ENCODE measurements around the gene XYLT2.

DNA sequence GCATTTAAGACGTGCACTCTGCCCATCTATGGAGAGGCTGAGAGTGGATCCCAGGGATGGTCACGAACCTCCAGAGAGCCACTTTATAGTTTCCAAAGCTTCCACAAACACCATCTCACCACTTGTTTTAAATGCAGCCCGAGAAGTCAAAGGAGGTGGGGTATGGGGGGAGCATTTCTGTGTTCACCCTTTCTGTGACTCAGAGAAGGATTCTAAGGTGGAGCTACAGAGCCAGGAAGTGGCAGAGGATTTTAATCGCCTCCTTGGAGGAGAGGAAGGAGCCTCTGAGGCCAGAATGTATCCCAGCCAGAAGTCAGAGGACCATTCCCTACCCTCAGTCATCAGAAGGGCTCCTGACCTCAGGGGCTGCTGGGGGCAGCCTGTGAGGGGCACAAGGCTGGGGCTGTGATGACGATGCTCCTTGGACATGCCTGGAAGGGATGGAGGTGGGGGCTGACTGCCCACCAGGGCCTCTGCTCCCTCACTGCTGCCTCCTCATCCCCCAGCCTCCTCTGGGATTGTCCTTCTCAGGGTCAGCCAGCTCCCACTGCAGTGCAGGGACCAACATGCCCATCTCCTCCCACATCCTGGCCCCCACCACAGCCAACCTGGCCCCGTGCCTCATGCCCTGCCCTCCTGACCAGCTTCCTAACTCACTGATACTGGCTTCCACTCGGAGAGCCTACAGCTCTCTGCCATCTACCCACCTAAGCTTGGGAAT, 2.8 kb downstream of the XYLT2 start:
- TF ChIP-seq, protein P1, sequence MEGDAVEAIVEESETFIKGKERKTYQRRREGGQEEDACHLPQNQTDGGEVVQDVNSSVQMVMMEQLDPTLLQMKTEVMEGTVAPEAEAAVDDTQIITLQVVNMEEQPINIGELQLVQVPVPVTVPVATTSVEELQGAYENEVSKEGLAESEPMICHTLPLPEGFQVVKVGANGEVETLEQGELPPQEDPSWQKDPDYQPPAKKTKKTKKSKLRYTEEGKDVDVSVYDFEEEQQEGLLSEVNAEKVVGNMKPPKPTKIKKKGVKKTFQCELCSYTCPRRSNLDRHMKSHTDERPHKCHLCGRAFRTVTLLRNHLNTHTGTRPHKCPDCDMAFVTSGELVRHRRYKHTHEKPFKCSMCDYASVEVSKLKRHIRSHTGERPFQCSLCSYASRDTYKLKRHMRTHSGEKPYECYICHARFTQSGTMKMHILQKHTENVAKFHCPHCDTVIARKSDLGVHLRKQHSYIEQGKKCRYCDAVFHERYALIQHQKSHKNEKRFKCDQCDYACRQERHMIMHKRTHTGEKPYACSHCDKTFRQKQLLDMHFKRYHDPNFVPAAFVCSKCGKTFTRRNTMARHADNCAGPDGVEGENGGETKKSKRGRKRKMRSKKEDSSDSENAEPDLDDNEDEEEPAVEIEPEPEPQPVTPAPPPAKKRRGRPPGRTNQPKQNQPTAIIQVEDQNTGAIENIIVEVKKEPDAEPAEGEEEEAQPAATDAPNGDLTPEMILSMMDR (IDR thresholded peaks at IDR 0.05), result no peak
- no peak for TF ChIP-seq POLR2A (IDR thresholded peaks at IDR 0.05)
